Choroid plexus epithelial cell (primary cell): ENCODE results near the gene STK11IP.

Experiments
- DNase-seq: peaks from one replicate; pipeline ENCODE4 v3.0.0-alpha.2; 2010; ENCODE audit warnings: low read depth
- H3K4me3 ChIP-seq: 2 replicates; pipeline ENCODE4 v1.5.1; 2011; ENCODE audit warnings: low read depth, mild to moderate bottlenecking, control low read depth, low read length, moderate library complexity
- CTCF ChIP-seq: conservative IDR thresholded peaks from 2 replicates; pipeline ENCODE4 v1.5.1; 2011; ENCODE audit warnings: low read depth, mild to moderate bottlenecking, control low read depth, inconsistent platforms, low read length, moderate library complexity

STK11IP gene

DNA sequence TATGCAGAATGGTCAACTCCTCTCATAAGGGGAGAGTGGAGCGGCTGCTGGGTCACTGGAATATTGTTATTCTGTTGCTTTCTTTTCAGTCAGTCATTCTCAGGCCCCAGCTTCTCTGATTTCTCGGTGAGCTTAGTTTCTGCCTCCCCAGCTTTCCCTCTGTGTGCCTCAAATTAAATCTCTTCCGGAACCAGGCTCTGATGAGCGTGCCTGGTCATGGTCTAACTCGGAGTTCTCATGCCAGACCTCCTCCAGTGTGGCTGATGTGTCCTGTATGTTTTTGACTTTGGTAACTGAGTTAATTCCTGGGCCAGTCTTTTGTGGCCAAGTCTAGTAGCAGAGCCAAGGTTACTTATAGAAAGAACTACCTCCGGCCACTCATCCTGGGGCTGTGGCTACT is 4.9 kb upstream of the STK11IP start:
- TF ChIP-seq CTCF = no peak
- peak; percentile 5 for DNase-seq
- H3K4me3 ChIP-seq = no peak overlapping the region

DNA sequence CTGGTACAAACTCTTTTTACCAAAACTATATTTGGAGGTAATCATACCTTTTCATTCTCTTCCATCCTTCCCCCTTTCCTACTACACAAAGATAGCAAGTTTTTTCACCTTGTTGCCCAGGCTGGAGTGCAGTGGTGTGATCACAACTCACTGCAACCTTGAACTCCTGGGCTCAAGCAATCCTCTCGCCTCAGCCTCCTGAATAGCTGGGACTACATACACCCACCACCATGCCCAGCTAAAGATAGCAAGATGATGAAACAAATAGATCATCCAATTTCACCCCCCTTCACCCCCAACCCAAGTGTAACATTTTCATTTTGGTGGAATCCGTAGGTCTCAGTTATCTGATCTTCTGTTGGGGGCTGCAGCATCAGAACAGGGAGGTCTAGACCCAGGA is 4.5 kb upstream of the STK11IP start:
- H3K4me3 ChIP-seq = no peak overlapping the region
- no peak for TF ChIP-seq CTCF
- no peak for DNase-seq

- DNase-seq = peak; percentile 53
- TF ChIP-seq CTCF = peak; percentile 35
- no peak overlapping the region for H3K4me3 ChIP-seq
These were observed 2.4 kb upstream of the STK11IP start for GRCh38 chr2:219595256-219595655.

GRCh38 chr2:219596954-219597551 is 604 bp upstream of the STK11IP start:
- H3K4me3 ChIP-seq = peak overlapping the region; percentile 91
- peak; percentile 33 for DNase-seq
- no peak for TF ChIP-seq CTCF

DNA sequence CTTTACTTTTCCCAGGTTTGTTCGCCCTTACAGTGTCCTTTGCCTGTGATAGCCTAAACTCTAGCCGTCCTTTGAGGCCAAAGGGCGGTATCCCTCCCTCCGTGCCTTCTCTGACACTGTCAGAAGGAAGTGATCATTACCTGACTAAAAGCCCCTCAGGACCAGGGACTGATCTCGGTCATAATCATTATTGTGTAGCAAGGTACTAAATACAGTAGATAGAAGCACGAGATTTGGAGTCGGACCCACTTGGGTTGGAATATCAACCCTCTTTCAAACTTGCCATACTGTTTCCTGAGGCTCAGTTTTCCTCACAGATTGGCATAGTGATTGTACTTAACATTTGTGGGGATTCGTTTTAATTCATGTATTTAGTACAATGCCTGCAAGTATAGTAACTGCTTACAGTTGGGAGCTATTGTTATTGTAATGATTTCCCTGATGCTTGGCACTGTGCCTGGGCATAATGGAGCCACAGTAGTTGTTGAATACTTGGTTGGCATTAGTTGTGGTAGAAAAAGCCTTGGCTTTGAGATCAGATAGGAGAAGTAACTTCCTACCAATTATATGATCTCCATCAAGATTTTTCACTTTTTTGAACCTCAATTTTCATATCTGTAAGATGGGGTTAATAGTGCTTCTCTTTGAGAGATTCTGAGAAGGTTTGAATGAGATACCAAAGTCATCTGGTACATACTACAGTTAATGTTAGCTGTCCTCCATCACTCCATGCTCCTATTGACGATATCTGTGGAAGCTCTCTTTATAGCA is 836 bp downstream of the STK11IP start:
- no peak for TF ChIP-seq CTCF
- peak overlapping the region; percentile 91 for H3K4me3 ChIP-seq
- no peak for DNase-seq

- no peak overlapping the region for H3K4me3 ChIP-seq
- no peak for TF ChIP-seq CTCF
- DNase-seq = no peak
These were observed 6.1 kb downstream of the STK11IP start for GRCh38 chr2:219603771-219604170.

DNA sequence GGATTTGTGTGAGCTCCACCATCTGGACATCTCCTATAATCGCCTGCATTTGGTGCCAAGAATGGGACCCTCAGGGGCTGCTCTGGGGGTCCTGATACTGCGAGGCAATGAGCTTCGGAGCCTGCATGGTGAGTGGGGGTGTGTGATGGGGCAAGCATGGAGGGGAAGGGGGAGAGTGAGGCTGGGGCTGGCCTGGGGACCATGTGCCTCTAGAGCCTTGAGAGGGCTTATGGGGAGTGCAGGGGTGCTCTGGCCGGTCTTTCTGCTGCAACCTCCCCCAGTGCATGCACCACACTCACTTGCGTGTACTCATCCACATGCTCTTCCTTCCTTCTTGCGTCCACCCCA is 7.9 kb downstream of the STK11IP start:
- no peak overlapping the region for H3K4me3 ChIP-seq
- no peak for DNase-seq
- no peak for TF ChIP-seq CTCF
